HepG2 (cell line): ENCODE measurements around the gene SPTSSA. TPM values are rescaled to one million over a fixed set of nuclear protein-coding genes. Genes with fewer than 3 reads are reported as not detected.
A peak's percentile ranks its signal among the peaks of the same experiment; 100 is the strongest.

Source experiments
- ATAC-seq: fragments of 200-7000 bp; cut with Tn5 transposase; 3 replicates; pipeline ENCODE4 v1.9.1; 2020; ENCODE audit warnings: mild to moderate bottlenecking, moderate library complexity
- BruUV-seq: library from RNA; stranded (reverse); fragments of 400-500 nt; replicated peaks from 2 replicates; lab custom pipeline; 2021; lab: Mats Ljungman, UMichigan
- CTCF ChIA-PET: fragments of 300-600 bp; formaldehyde crosslinking; extraction: SDS; loops from one replicate; lab custom pipeline; 2021; ENCODE audit warnings: low total read pairs, inconsistent platforms, low intra/inter-chr PET ratio; lab: Yijun Ruan, JAX
- POLR2A ChIA-PET: fragments of 350-600 bp; sonication (Branson Sonifier 250); formaldehyde crosslinking; loops from one replicate; lab custom pipeline; 2020; ENCODE audit warnings: antibody characterized with exemption, inconsistent platforms; lab: Yijun Ruan, JAX
- DNase-seq: peaks from one replicate; pipeline ENCODE4 v3.0.0-alpha.2; 2015; ENCODE audit warnings: low spot score
- FAIRE-seq: peaks from 3 replicates; lab custom pipeline; 2011; peaks lifted over from hg19 to GRCh38; lab: Jason Lieb, UNC
- H2AFZ ChIP-seq: one replicate; pipeline ENCODE4 v1.6.1; 2011; ENCODE audit warnings: low read length, inconsistent platforms
- H3K27ac ChIP-seq: fragments of 300-600 bp; 3 replicates; pipeline ENCODE4 v1.8.0; 2011; ENCODE audit warnings: mixed run types, mild to moderate bottlenecking, mixed read lengths, low read length, inconsistent platforms; ENCODE audit not compliant: insufficient read depth; ENCODE audit errors: extremely low read length
- H3K27me3 ChIP-seq, 2 experiments: fragments of 200-600 bp in 1 of 2; 2 replicates in 1 of 2; 3 replicates in 1 of 2; pipeline versions ENCODE4 v1.6.0 to v1.8.0; 2011; ENCODE audit warnings: low read length in 2 of 2, mild to moderate bottlenecking in 2 of 2, moderate library complexity in 2 of 2, inconsistent platforms in 1 of 2; ENCODE audit not compliant: insufficient read depth in 2 of 2, control insufficient read depth in 1 of 2
- H3K36me3 ChIP-seq, 2 experiments: fragments of 200-600 bp in 1 of 2; replicated peaks in 1 of 2; 2 replicates in 1 of 2; 3 replicates in 1 of 2; pipeline versions ENCODE4 v1.5.1 to v1.8.0; 2011; ENCODE audit warnings: low read length in 2 of 2, inconsistent platforms in 1 of 2; ENCODE audit not compliant: insufficient read depth in 2 of 2, control insufficient read depth in 1 of 2
- H3K4me1 ChIP-seq: 2 replicates; pipeline ENCODE4 v1.5.1; 2012; ENCODE audit warnings: low read length, inconsistent platforms; ENCODE audit not compliant: insufficient read depth
- H3K4me2 ChIP-seq: 2 replicates; pipeline ENCODE4 v1.6.0; 2011; ENCODE audit warnings: low read depth, low read length, inconsistent platforms
- H3K4me3 ChIP-seq, 3 experiments: fragments of 200-600 bp in 1 of 3; sonication (generic), shearing (Covaris generic) in 1 of 3; replicated peaks in 1 of 3; 2 replicates each; pipeline ENCODE4 v1.5.1; 2011 to 2016; ENCODE audit warnings: low read length in 3 of 3, inconsistent platforms in 2 of 3, low read depth in 2 of 3, mild to moderate bottlenecking in 2 of 3, control low read depth in 1 of 3, mixed read lengths in 1 of 3; ENCODE audit not compliant: insufficient read depth in 1 of 3
- H3K79me2 ChIP-seq: one replicate; pipeline ENCODE4 v1.6.1; 2011; ENCODE audit warnings: low read length, inconsistent platforms; ENCODE audit not compliant: insufficient read depth
- H3K9ac ChIP-seq: 2 replicates; pipeline ENCODE4 v1.6.0; 2011; ENCODE audit warnings: mild to moderate bottlenecking, low read depth, low read length, inconsistent platforms; ENCODE audit not compliant: insufficient read depth
- H3K9me3 ChIP-seq: 2 replicates; pipeline ENCODE4 v1.5.1; 2012; ENCODE audit warnings: mild to moderate bottlenecking, low read length
- H4K20me1 ChIP-seq: 2 replicates; pipeline ENCODE4 v1.6.0; 2011; ENCODE audit warnings: inconsistent platforms, mild to moderate bottlenecking, low read length, moderate library complexity; ENCODE audit not compliant: insufficient read depth
- CBX5 ChIP-seq: sonication (generic); formaldehyde crosslinking; IDR thresholded peaks from 2 replicates; pipeline ENCODE4 v1.4.0; 2020; ENCODE audit warnings: missing genetic modification reagents, borderline replicate concordance
- GATAD2A ChIP-seq: IDR thresholded peaks from 2 replicates; pipeline ENCODE4 v1.6.1; 2016
- GPN1 ChIP-seq: sonication (generic); formaldehyde crosslinking; IDR thresholded peaks from 2 replicates; pipeline ENCODE4 v1.5.1; 2020; ENCODE audit warnings: missing genetic modification reagents, borderline replicate concordance
- GZF1 ChIP-seq: sonication (generic); formaldehyde crosslinking; IDR thresholded peaks from 2 replicates; pipeline ENCODE4 v1.5.1; 2020; ENCODE audit warnings: mild to moderate bottlenecking, missing genetic modification reagents
- HNF4G ChIP-seq, 2 experiments: sonication (generic) in 1 of 2; formaldehyde crosslinking in 1 of 2; IDR thresholded peaks; 2 replicates each; pipeline versions ENCODE4 v1.4.0 to v1.6.1; 2011 to 2020; ENCODE audit warnings: borderline replicate concordance in 2 of 2, low read depth in 2 of 2, mild to moderate bottlenecking in 2 of 2, low read length in 1 of 2, missing genetic modification reagents in 1 of 2, moderate library complexity in 1 of 2
- NONO ChIP-seq, 2 experiments: fragments of 450-650 bp in 1 of 2; sonication (generic) in 1 of 2; formaldehyde crosslinking in 1 of 2; IDR thresholded peaks in 1 of 2; conservative IDR thresholded peaks in 1 of 2; 2 replicates each; pipeline versions ENCODE4 v1.6.1 to v1.8.0; 2017 to 2022; ENCODE audit warnings: mild to moderate bottlenecking in 1 of 2, missing genetic modification reagents in 1 of 2, moderate library complexity in 1 of 2
- POLR2G ChIP-seq: fragments of 200-400 bp; formaldehyde crosslinking; IDR thresholded peaks from 2 replicates; pipeline ENCODE4 v1.6.1; 2018; ENCODE audit warnings: mild to moderate bottlenecking, low read depth, low read length, moderate library complexity
- RAD21 ChIP-seq: fragments of 450-650 bp; formaldehyde crosslinking; IDR thresholded peaks from 2 replicates; pipeline ENCODE4 v1.5.0; 2020; ENCODE audit warnings: mild to moderate bottlenecking
- SMARCE1 ChIP-seq: fragments of 450-650 bp; IDR thresholded peaks from 2 replicates; pipeline ENCODE4 v1.6.1; 2017; ENCODE audit warnings: borderline replicate concordance
- SNAPC2 ChIP-seq: sonication (generic); formaldehyde crosslinking; IDR thresholded peaks from 2 replicates; pipeline ENCODE4 v1.8.1; 2022; ENCODE audit warnings: mild to moderate bottlenecking, missing genetic modification reagents
- SOX13 ChIP-seq, 3 experiments: fragments of 450-650 bp in 1 of 3; sonication (generic) in 1 of 3; formaldehyde crosslinking in 1 of 3; IDR thresholded peaks in 2 of 3; conservative IDR thresholded peaks in 1 of 3; 2 replicates each; pipeline versions ENCODE4 v1.5.0 to v1.6.1; 2016 to 2020; ENCODE audit warnings: antibody characterized with exemption in 1 of 3, mild to moderate bottlenecking in 1 of 3, missing compliant biosample characterization in 1 of 3, missing genetic modification reagents in 1 of 3, moderate library complexity in 1 of 3
- ZNF432 ChIP-seq: sonication (generic); formaldehyde crosslinking; IDR thresholded peaks from 2 replicates; pipeline ENCODE4 v1.5.0; 2020; ENCODE audit warnings: missing genetic modification reagents, mild to moderate bottlenecking, borderline replicate concordance
- WGBS: methylation state at CpG from one replicate; pipeline ENCODE4 v1.1.6; 2017; ENCODE audit warnings: low lambda C conversion rate; 5-methylcytosine and 5-hydroxymethylcytosine counted together
- in situ Hi-C: cut with HindIII; loops from 2 replicates; pipeline ENCODE4 v1.10.0; 2017; ENCODE audit warnings: low pct_unique_long_range_greater_than_20kb; ENCODE audit not compliant: extremely low pct_ligation_motif_present
- intact Hi-C: fragments of 100-400 bp; cut with micrococcal nuclease; formaldehyde crosslinking; loops from one replicate; pipeline ENCODE4 v1.10.0; 2022; ENCODE audit not compliant: unreplicated experiment
- polyA plus RNA-seq, 8 experiments: library from polyadenylated mRNA; depleted of rRNA in 3 of 8; stranded (reverse) in 7 of 8; unstranded in 1 of 8; fragments of >200 nt; fragmentation: Illumina TruSeq in 4 of 8; extraction: Trizol in 4 of 8; gene quantifications; 2 replicates each; pipeline versions ENCODE4 v1.2.1 to v1.2.3, GENCODE V29; 2011 to 2016; ENCODE audit warnings: low read depth in 4 of 8, missing spikeins in 1 of 8, mixed read lengths in 1 of 8; ENCODE audit not compliant: insufficient read depth in 1 of 8
- total RNA-seq, 5 experiments: library from RNA; depleted of rRNA; stranded (reverse); fragments of >200 nt; fragmentation: Illumina TruSeq; extraction: Trizol; gene quantifications; 2 replicates each; pipeline ENCODE4 v1.2.3, GENCODE V29; 2016; ENCODE audit warnings: low read depth in 1 of 5
- TF ChIP-seq, protein P1 (sequence below): sonication (generic); formaldehyde crosslinking; IDR thresholded peaks from 2 replicates; pipeline ENCODE4 v1.4.0; 2020; ENCODE audit warnings: missing genetic modification reagents
- TF ChIP-seq, protein P2 (sequence below): sonication (generic); formaldehyde crosslinking; IDR thresholded peaks from 2 replicates; pipeline ENCODE4 v1.4.0; 2020; ENCODE audit warnings: missing genetic modification reagents
- TF ChIP-seq, protein P3 (sequence below): sonication (generic); formaldehyde crosslinking; IDR thresholded peaks from 2 replicates; pipeline ENCODE4 v1.8.1; 2022; ENCODE audit warnings: low read depth, mild to moderate bottlenecking, missing genetic modification reagents
- TF ChIP-seq, protein P4 (sequence below): IDR thresholded peaks from 2 replicates; pipeline ENCODE4 v1.6.1; 2012; ENCODE audit warnings: inconsistent platforms

The SPTSSA gene
- total and polyA plus RNA-seq, 2 of the 13 experiments (the other 11 are each of a cell fraction or from before 2014, with no cell fraction given): 19.1 to 86.1 TPM

DNA sequence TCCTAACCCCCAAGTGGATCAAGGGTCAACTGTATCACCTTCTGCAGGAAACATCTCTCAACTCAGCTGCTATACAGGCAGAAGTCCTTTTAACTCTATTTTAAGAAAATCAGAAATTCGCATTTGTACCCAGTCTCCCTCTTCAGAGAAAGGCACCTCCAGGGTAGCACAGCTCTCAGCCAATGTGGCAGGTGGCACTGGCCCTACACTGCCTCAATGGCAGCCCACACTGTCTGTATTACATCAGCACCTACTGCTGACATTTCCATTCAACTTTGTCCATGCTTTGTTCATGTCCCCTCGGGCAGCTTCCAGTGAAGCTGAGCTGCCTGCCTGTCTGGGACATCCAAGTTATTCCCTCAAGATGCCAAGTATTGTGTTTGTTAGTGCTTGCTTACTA lies 8.8 kb downstream of the SPTSSA start:
- Histone ChIP-seq H3K79me2 (peaks cover 78% of the 10 kb centered on the region), H3K27ac (peak overlapping the region; percentile 10), H3K4me1 (peaks cover 72% of the 10 kb centered on the region), H3K27me3 (no peaks in the 10 kb centered on the region), H2AFZ (no peak overlapping the region), H3K9ac (no peak overlapping the region), H3K4me2 (0 out of 2 replicates have a peak overlapping the region, but pooled peaks have one; percentile 6), H3K36me3 (peaks cover 15 to 39% of the 10 kb centered on the region in 2 experiments; a peak in 4 of 5 replicates), H4K20me1 (peaks cover 29% of the 10 kb centered on the region), H3K4me3 (no peak overlapping the region), H3K9me3 (no peaks in the 10 kb centered on the region)
- in situ Hi-C loops (loop anchor here (25.0 kb wide), 1 partner anchor 416 kb away; no protein-coding TSS in a partner anchor), intact Hi-C loops (no loop called here)
- DNase-seq: no peak
- peak; percentile 26 for ATAC-seq
- ChIA-PET CTCF (no interaction called here), POLR2A (interaction anchor here (1.8 to 4.7 kb wide), 3 partner anchors 8 to 121 kb away, joined by 7 to 65 read pairs (median 10); partner anchors contain the start of gene SPTSSA)
- no peak for FAIRE-seq
- WGBS: 81% methylated on average over 2 of the region's 2 CpGs
- BruUV-seq: no TSS peak
- TF ChIP-seq RAD21 (CRISPR knock-in tag) (peak; percentile 41; the same call in 1 of the 2 replicates), CBX5 (CRISPR knock-in tag) (0 out of 2 replicates have a peak, but pooled peaks have one; percentile 48), POLR2G (peak; percentile 36; the same call in 1 of the 2 replicates), SMARCE1 (0 out of 2 replicates have a peak, but pooled peaks have one; percentile 25), SOX13 (IDR thresholded peaks at IDR 0.05) (no peak), SOX13 (CRISPR knock-in tag; conservative IDR thresholded peaks at IDR 0.05 in 1 of 2, IDR thresholded peaks at IDR 0.05 in 1 of 2) (0 out of 4 replicates have a peak, but pooled peaks of 1 of the 2 experiments have one; percentile 76), NONO (IDR thresholded peaks at IDR 0.05) (no peak), NONO (CRISPR knock-in tag; conservative IDR thresholded peaks at IDR 0.05) (no peak), ZNF432 (no peak), HNF4G (IDR thresholded peaks at IDR 0.05; ENCODE audit: borderline replicate concordance, low read depth, low read length) (no peak), HNF4G (CRISPR knock-in tag; IDR thresholded peaks at IDR 0.05; ENCODE audit: borderline replicate concordance, low read depth) (no peak), GPN1 (CRISPR knock-in tag) (no peak), SNAPC2 (no peak), GATAD2A (CRISPR knock-in tag) (peak; percentile 19; the same call in 1 of the 2 replicates), GZF1 (no peak)
- TF ChIP-seq, protein P1, sequence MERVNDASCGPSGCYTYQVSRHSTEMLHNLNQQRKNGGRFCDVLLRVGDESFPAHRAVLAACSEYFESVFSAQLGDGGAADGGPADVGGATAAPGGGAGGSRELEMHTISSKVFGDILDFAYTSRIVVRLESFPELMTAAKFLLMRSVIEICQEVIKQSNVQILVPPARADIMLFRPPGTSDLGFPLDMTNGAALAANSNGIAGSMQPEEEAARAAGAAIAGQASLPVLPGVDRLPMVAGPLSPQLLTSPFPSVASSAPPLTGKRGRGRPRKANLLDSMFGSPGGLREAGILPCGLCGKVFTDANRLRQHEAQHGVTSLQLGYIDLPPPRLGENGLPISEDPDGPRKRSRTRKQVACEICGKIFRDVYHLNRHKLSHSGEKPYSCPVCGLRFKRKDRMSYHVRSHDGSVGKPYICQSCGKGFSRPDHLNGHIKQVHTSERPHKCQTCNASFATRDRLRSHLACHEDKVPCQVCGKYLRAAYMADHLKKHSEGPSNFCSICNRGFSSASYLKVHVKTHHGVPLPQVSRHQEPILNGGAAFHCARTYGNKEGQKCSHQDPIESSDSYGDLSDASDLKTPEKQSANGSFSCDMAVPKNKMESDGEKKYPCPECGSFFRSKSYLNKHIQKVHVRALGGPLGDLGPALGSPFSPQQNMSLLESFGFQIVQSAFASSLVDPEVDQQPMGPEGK (CRISPR knock-in tag): 0 out of 2 replicates have a peak, but pooled peaks have one; percentile 44
- TF ChIP-seq, protein P2, sequence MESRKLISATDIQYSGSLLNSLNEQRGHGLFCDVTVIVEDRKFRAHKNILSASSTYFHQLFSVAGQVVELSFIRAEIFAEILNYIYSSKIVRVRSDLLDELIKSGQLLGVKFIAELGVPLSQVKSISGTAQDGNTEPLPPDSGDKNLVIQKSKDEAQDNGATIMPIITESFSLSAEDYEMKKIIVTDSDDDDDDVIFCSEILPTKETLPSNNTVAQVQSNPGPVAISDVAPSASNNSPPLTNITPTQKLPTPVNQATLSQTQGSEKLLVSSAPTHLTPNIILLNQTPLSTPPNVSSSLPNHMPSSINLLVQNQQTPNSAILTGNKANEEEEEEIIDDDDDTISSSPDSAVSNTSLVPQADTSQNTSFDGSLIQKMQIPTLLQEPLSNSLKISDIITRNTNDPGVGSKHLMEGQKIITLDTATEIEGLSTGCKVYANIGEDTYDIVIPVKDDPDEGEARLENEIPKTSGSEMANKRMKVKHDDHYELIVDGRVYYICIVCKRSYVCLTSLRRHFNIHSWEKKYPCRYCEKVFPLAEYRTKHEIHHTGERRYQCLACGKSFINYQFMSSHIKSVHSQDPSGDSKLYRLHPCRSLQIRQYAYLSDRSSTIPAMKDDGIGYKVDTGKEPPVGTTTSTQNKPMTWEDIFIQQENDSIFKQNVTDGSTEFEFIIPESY (CRISPR knock-in tag): no peak
- TF ChIP-seq, protein P3, sequence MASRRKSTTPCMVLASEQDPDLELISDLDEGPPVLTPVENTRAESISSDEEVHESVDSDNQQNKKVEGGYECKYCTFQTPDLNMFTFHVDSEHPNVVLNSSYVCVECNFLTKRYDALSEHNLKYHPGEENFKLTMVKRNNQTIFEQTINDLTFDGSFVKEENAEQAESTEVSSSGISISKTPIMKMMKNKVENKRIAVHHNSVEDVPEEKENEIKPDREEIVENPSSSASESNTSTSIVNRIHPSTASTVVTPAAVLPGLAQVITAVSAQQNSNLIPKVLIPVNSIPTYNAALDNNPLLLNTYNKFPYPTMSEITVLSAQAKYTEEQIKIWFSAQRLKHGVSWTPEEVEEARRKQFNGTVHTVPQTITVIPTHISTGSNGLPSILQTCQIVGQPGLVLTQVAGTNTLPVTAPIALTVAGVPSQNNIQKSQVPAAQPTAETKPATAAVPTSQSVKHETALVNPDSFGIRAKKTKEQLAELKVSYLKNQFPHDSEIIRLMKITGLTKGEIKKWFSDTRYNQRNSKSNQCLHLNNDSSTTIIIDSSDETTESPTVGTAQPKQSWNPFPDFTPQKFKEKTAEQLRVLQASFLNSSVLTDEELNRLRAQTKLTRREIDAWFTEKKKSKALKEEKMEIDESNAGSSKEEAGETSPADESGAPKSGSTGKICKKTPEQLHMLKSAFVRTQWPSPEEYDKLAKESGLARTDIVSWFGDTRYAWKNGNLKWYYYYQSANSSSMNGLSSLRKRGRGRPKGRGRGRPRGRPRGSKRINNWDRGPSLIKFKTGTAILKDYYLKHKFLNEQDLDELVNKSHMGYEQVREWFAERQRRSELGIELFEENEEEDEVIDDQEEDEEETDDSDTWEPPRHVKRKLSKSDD: no peak
- TF ChIP-seq, protein P4, sequence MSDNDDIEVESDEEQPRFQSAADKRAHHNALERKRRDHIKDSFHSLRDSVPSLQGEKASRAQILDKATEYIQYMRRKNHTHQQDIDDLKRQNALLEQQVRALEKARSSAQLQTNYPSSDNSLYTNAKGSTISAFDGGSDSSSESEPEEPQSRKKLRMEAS: no peak
